LoVo (cell line): Measurements from ENCODE around the gene CROCC2.

Experiments used
- DNase-seq: peaks from one replicate; pipeline ENCODE4 v3.0.0-alpha.2; 2016; ENCODE audit warnings: low spot score

The CROCC2 gene

GRCh38 chr2:240875228-240876034, 30.7 kb upstream of the CROCC2 start:
- DNase-seq: no peak

- DNase-seq: no peak
Observed at GRCh38 chr2:240876035-240876474, 30.1 kb upstream of the CROCC2 start.

- no peak for DNase-seq
Observed at GRCh38 chr2:240876475-240877251, 29.5 kb upstream of the CROCC2 start.

GRCh38 chr2:240877460-240878340, 28.4 kb upstream of the CROCC2 start:
- DNase-seq: no peak

- DNase-seq: no peak
Observed at GRCh38 chr2:240878341-240878936, 27.7 kb upstream of the CROCC2 start.

- no peak for DNase-seq
Observed at GRCh38 chr2:240879105-240879504, 27.0 kb upstream of the CROCC2 start.

GRCh38 chr2:240881913-240882312, 24.2 kb upstream of the CROCC2 start:
- no peak for DNase-seq

- DNase-seq: no peak
Observed at GRCh38 chr2:240884221-240884620, 21.9 kb upstream of the CROCC2 start.

- no peak for DNase-seq
Observed at GRCh38 chr2:240884745-240885144, 21.4 kb upstream of the CROCC2 start.

- DNase-seq: no peak
Observed at GRCh38 chr2:240885566-240885965, 20.6 kb upstream of the CROCC2 start.

GRCh38 chr2:240886023-240886565, 20.0 kb upstream of the CROCC2 start:
- DNase-seq: no peak

- no peak for DNase-seq
Observed at GRCh38 chr2:240886678-240887609, 19.2 kb upstream of the CROCC2 start.

GRCh38 chr2:240887631-240888030, 18.5 kb upstream of the CROCC2 start:
- DNase-seq: no peak

- no peak for DNase-seq
Observed at GRCh38 chr2:240888130-240888889, 17.8 kb upstream of the CROCC2 start.

GRCh38 chr2:240888890-240889573, 17.1 kb upstream of the CROCC2 start:
- no peak for DNase-seq

- DNase-seq: no peak
Observed at GRCh38 chr2:240889601-240890560, 16.3 kb upstream of the CROCC2 start.

- DNase-seq: no peak
Observed at GRCh38 chr2:240890691-240891090, 15.4 kb upstream of the CROCC2 start.
